ENCODE data around the gene ERMAP. TPM values are rescaled to one million over a fixed set of nuclear protein-coding genes. Genes with fewer than 3 reads are reported as not detected.
"Not testable (repeated sequence)": the region's sequence is repeated elsewhere in the genome, so short reads cannot be mapped to it uniquely, and the experiment has no call there.

The ERMAP gene
- polyA plus RNA-seq, 2 donors = 5.1 to 5.8 TPM

DNA sequence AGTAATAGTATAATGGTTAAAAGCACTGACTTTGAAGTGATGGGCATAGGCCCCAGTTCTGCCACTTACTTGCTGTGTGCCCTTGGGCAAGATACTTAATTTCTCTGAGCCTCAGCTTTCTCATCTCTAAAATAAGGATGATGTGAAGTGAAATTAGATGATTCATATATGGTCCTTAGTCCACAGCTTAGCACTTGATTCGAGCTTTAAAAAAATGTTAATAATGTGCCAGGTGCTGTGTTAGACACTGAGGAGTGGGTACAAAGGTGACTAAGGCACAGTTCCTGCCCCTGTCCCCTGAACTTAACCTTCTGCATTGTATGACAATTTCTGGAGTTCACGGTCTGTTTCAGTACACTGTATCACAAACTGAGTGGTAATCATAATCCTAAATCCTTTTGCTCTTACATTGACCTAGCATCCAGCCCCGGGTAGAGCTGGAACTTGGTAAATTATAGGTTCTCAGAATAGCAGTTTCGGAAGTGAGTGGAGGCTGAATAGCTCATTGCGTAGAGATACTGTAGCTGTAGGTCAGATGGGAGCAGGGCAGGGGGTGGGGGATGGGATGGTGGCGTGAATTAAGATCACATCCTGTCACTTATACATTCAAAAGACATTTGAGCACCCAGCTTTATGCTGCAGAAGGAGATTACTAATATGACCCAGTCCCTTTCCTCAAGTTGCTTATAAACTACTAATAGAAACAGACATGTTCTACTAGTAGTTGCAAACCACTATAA lies 31.0 kb downstream of the ERMAP start:
- Histone ChIP-seq H3K27ac (ENCODE audit: low read depth in 2 of 2, low read length in 1 of 2) (no peak overlapping the region), H3K4me3 (ENCODE audit: low read depth in 1 of 2, low read length in 2 of 2) (no peak overlapping the region), H3K4me1 (ENCODE audit: control insufficient read depth in 2 of 2, insufficient read depth in 2 of 2, low read length in 1 of 2) (peaks cover 0 to 7% of the 10 kb centered on the region in 2 donors), H3K27me3 (ENCODE audit: control insufficient read depth in 1 of 2, insufficient read depth in 2 of 2, low read length in 2 of 2) (no peaks in the 10 kb centered on the region), H3K36me3 (ENCODE audit: control insufficient read depth in 2 of 2, insufficient read depth in 2 of 2, low read length in 1 of 2) (peaks cover 7 to 10% of the 10 kb centered on the region in 2 donors), H3K9me3 (ENCODE audit: control insufficient read depth in 2 of 2, insufficient read depth in 1 of 2, low read depth in 1 of 2, low read length in 1 of 2) (peaks cover 0 to 8% of the 10 kb centered on the region in 2 donors)
- 66 to 68% methylated on average over 6 of the region's 6 CpGs for WGBS, 2 donors

DNA sequence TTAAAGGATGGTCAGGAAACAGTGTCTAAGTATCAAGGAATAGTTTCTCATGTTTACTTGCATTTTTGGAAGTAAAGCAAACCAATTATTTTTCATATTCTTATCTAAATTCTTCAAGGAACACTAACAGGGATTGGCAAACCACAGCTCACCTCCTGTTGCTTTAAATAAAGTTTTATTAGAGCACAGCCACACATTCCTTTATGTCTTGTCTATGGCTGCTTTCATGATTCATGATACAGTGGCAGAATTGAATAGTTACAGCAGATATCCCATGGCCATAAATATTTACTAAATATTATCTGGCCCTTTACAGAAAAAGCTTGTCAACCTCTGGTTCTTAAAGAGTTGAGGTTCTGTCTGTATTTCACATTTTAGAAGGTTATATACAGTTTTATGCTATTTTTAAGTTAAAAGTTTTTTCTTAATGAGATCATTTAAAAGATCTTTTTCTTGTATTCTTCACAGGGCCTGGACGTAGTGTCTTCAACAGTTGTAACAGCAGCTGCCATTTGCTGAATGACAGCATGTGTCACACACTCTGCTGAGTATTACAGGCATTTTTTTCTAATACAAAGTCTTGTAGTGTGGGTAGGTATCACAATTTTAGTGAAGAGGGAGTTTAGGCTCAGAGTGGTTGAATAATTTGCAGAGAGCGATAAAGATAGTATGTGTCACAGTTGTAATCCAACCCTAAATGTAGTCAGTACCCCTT lies 32.1 kb downstream of the ERMAP start:
- Histone ChIP-seq H3K27me3 (ENCODE audit: control insufficient read depth in 1 of 2, insufficient read depth in 2 of 2, low read length in 2 of 2) (no peaks in the 10 kb centered on the region), H3K36me3 (ENCODE audit: control insufficient read depth in 2 of 2, insufficient read depth in 2 of 2, low read length in 1 of 2) (peaks cover 7 to 10% of the 10 kb centered on the region in 2 donors), H3K4me3 (ENCODE audit: low read depth in 1 of 2, low read length in 2 of 2) (no peak overlapping the region), H3K27ac (ENCODE audit: low read depth in 2 of 2, low read length in 1 of 2) (no peak overlapping the region), H3K9me3 (ENCODE audit: control insufficient read depth in 2 of 2, insufficient read depth in 1 of 2, low read depth in 1 of 2, low read length in 1 of 2) (peaks cover 0 to 8% of the 10 kb centered on the region in 2 donors), H3K4me1 (ENCODE audit: control insufficient read depth in 2 of 2, insufficient read depth in 2 of 2, low read length in 1 of 2) (peaks cover 0 to 7% of the 10 kb centered on the region in 2 donors)
- WGBS, 2 donors = 93 to 95% methylated on average over 2 of the region's 2 CpGs

DNA sequence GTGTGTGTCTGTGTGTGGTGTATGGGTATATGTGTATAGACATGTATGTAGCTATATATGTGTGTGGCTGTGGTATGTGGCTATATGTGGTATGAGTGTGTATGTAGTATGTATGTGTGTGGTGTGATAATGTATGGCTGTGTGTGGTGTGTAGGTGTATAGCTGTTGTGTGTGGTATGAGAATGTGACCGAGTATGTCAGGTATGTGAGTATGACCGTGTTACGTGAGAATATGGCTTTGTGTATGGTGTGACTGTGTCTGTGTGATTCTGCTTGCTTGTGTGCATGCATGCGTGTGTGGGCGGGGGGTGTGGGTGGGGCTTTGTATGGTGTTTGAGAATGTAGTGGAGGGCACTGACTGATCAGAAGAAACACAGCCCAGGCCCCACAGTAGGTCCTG lies 33.0 kb downstream of the ERMAP start:
- Histone ChIP-seq H3K36me3 (ENCODE audit: control insufficient read depth in 2 of 2, insufficient read depth in 2 of 2, low read length in 1 of 2) (peaks cover 7 to 10% of the 10 kb centered on the region in 2 donors), H3K4me3 (ENCODE audit: low read depth in 1 of 2, low read length in 2 of 2) (no peak overlapping the region), H3K27me3 (ENCODE audit: control insufficient read depth in 1 of 2, insufficient read depth in 2 of 2, low read length in 2 of 2) (no peaks in the 10 kb centered on the region), H3K9me3 (ENCODE audit: control insufficient read depth in 2 of 2, insufficient read depth in 1 of 2, low read depth in 1 of 2, low read length in 1 of 2) (peaks cover 0 to 8% of the 10 kb centered on the region in 2 donors), H3K27ac (ENCODE audit: low read depth in 2 of 2, low read length in 1 of 2) (no peak overlapping the region), H3K4me1 (ENCODE audit: control insufficient read depth in 2 of 2, insufficient read depth in 2 of 2, low read length in 1 of 2) (peaks cover 0 to 7% of the 10 kb centered on the region in 2 donors)
- WGBS, 2 donors = 95 to 96% methylated on average over 5 of the region's 5 CpGs

DNA sequence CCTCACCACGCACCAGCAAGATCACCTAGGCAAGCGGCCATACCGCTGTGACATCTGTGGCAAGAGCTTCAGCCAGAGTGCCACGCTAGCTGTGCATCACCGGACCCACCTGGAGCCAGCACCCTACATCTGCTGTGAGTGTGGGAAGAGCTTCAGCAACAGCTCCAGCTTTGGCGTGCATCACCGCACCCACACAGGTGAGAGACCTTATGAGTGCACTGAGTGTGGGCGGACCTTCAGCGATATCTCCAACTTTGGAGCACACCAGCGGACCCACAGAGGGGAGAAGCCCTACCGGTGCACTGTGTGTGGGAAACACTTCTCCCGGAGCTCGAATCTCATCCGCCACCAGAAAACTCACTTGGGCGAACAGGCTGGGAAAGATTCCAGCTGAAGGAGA lies 34.5 kb downstream of the ERMAP start:
- H3K4me3 ChIP-seq (ENCODE audit: low read depth in 1 of 2, low read length in 2 of 2) = no peak overlapping the region
- no peaks in the 10 kb centered on the region for H3K27me3 ChIP-seq (ENCODE audit: control insufficient read depth in 1 of 2, insufficient read depth in 2 of 2, low read length in 2 of 2)
- H3K9me3 ChIP-seq (ENCODE audit: control insufficient read depth in 2 of 2, insufficient read depth in 1 of 2, low read depth in 1 of 2, low read length in 1 of 2) = peaks cover 0 to 8% of the 10 kb centered on the region in 2 donors
- peaks cover 7 to 10% of the 10 kb centered on the region in 2 donors for H3K36me3 ChIP-seq (ENCODE audit: control insufficient read depth in 2 of 2, insufficient read depth in 2 of 2, low read length in 1 of 2)
- peaks cover 0 to 7% of the 10 kb centered on the region in 2 donors for H3K4me1 ChIP-seq (ENCODE audit: control insufficient read depth in 2 of 2, insufficient read depth in 2 of 2, low read length in 1 of 2)
- no peak overlapping the region for H3K27ac ChIP-seq (ENCODE audit: low read depth in 2 of 2, low read length in 1 of 2)
- 98% methylated on average over 15 of the region's 15 CpGs for WGBS, 2 donors

DNA sequence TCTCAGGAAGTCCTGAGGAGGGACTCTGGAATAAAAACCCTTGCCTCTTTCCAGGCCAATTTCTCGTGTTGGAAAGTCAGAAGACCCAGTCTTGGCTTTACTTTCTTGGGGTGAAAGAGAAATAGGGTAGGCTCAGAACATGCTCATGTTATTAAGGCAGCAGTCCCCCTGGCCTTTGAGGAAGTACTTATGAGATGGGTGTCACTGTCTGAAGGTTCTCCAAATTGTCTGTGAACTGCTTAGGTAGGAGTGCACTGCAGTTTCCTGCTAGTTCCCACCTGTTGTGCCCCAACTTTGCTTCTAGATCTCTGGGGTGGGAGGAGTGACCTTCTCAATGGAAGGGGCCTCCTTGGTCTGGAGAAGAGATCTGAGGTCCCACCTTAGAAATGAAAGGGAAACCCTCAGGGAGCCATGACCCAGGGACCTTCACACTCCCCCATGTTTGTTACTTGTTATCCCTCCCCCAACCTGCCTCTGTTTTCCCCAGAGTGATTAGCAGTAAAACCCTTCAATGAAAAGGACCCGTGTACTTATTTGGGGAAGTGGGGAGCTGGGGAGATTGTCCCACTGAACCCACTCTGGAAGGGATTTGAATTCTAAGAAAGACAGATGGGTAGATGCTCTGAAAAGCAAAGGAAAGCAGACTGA lies 35.2 kb downstream of the ERMAP start:
- peaks cover 0 to 3% of the 10 kb centered on the region in 2 donors for H3K4me1 ChIP-seq (ENCODE audit: control insufficient read depth in 2 of 2, insufficient read depth in 2 of 2, low read length in 1 of 2)
- WGBS, 2 donors = 89 to 95% methylated on average over 2 of the region's 2 CpGs
- H3K27ac ChIP-seq (ENCODE audit: low read depth in 2 of 2, low read length in 1 of 2) = no peak overlapping the region
- no peaks in the 10 kb centered on the region for H3K27me3 ChIP-seq (ENCODE audit: control insufficient read depth in 1 of 2, insufficient read depth in 2 of 2, low read length in 2 of 2)
- H3K4me3 ChIP-seq (ENCODE audit: low read depth in 1 of 2, low read length in 2 of 2) = no peak overlapping the region
- peaks cover 7 to 10% of the 10 kb centered on the region in 2 donors for H3K36me3 ChIP-seq (ENCODE audit: control insufficient read depth in 2 of 2, insufficient read depth in 2 of 2, low read length in 1 of 2)
- peaks cover 0 to 11% of the 10 kb centered on the region in 2 donors for H3K9me3 ChIP-seq (ENCODE audit: control insufficient read depth in 2 of 2, insufficient read depth in 1 of 2, low read depth in 1 of 2, low read length in 1 of 2)

DNA sequence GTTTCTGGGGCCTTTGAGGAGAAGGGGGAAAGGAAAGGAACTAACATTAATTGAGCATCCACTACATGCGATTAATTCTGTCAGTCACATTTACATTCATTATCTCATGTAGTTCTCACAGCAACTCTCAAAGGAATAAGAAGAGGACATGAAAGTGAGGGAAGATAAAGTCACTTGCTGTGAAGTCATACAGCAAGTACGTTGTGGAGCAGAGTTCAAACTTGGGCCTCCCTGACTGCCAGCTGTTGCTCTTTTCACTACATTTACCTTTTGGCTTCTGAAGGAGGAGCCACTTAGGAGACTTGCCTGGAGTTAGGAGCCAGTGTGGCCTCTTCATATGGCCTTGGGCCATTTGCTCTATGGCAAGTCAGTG lies 35.7 kb downstream of the ERMAP start:
- WGBS, 2 donors = 47 to 53% methylated on average over 2 of the region's 2 CpGs
- H3K36me3 ChIP-seq (ENCODE audit: control insufficient read depth in 2 of 2, insufficient read depth in 2 of 2, low read length in 1 of 2) = peaks cover 7 to 10% of the 10 kb centered on the region in 2 donors
- H3K27me3 ChIP-seq (ENCODE audit: control insufficient read depth in 1 of 2, insufficient read depth in 2 of 2, low read length in 2 of 2) = no peaks in the 10 kb centered on the region

DNA sequence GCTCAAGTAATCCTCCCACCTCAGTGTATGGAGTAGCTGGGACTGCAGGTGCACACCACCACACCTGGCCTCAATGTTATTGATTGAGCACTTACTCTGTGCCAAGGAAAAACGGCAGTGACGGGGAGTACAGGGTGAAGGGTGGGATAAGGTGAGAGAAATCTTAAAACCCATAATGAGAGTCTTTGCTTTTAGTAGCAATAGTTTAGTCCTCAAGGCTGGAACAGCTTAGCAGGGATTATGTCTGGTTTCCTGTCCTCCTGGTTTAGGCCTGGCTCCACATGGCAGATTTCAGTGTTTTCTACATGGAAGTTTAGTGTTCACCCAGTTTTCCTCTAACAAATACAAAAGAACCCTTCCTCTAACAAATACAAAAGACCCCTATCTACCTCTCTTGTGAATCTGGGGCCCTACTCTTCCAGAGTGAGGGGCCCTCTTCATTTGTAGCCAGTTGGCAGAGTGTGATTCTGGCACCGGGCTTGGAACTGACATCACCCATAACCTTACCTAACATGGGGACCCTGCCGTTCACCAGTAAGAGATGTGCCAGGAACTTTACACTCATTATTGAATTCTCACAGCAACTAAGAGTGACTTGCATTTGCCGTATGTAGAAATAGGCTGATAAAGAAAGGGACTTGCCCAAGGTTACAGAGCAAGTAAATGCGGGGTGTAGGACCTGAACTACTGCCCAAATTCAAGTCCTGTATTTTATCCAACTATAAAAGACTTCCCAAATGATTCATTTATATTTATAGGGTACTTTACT lies 36.4 kb downstream of the ERMAP start:
- Histone ChIP-seq H3K4me3 (ENCODE audit: low read depth in 1 of 2, low read length in 2 of 2) (no peak overlapping the region), H3K9me3 (ENCODE audit: control insufficient read depth in 2 of 2, insufficient read depth in 1 of 2, low read depth in 1 of 2, low read length in 1 of 2) (peaks cover 0 to 11% of the 10 kb centered on the region in 2 donors), H3K27me3 (ENCODE audit: control insufficient read depth in 1 of 2, insufficient read depth in 2 of 2, low read length in 2 of 2) (no peaks in the 10 kb centered on the region), H3K4me1 (ENCODE audit: control insufficient read depth in 2 of 2, insufficient read depth in 2 of 2, low read length in 1 of 2) (no peaks in the 10 kb centered on the region), H3K27ac (ENCODE audit: low read depth in 2 of 2, low read length in 1 of 2) (no peak overlapping the region), H3K36me3 (ENCODE audit: control insufficient read depth in 2 of 2, insufficient read depth in 2 of 2, low read length in 1 of 2) (peaks cover 7 to 10% of the 10 kb centered on the region in 2 donors)
- 64 to 69% methylated on average over 6 of the region's 6 CpGs for WGBS, 2 donors

More for the DNA sequence above, 35.7 kb downstream of the ERMAP start:
- Histone ChIP-seq H3K27ac (ENCODE audit: low read depth in 2 of 2, low read length in 1 of 2) (no peak overlapping the region), H3K9me3 (ENCODE audit: control insufficient read depth in 2 of 2, insufficient read depth in 1 of 2, low read depth in 1 of 2, low read length in 1 of 2) (peaks cover 0 to 11% of the 10 kb centered on the region in 2 donors), H3K4me1 (ENCODE audit: control insufficient read depth in 2 of 2, insufficient read depth in 2 of 2, low read length in 1 of 2) (no peaks in the 10 kb centered on the region), H3K4me3 (ENCODE audit: low read depth in 1 of 2, low read length in 2 of 2) (no peak overlapping the region)

DNA sequence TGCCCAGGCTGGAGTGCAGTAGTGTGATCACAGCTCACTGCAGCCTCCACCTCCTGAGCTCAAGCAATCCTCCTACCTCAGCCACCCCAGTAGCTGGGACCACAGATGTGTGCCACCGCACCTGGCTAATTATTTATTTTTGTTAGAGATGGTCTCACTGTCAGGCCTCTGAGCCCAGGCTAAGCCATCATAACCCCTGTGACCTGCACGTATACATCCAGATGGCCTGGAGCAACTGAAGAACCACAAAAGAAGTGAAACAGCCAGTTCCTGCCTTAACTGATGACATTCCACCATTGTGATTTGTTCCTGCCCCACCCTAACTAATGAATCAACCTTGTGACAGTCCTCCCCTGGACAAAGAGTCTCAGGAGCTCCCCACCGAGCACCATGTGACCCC lies 39.6 kb downstream of the ERMAP start:
- 78 to 83% methylated on average over 3 of the region's 3 CpGs for WGBS, 2 donors
- not testable (repeated sequence) for H3K4me3 ChIP-seq (ENCODE audit: low read depth in 1 of 2, low read length in 2 of 2); H3K27ac ChIP-seq (ENCODE audit: low read depth in 2 of 2, low read length in 1 of 2); H3K9me3 ChIP-seq (ENCODE audit: control insufficient read depth in 2 of 2, insufficient read depth in 1 of 2, low read depth in 1 of 2, low read length in 1 of 2); H3K36me3 ChIP-seq (ENCODE audit: control insufficient read depth in 2 of 2, insufficient read depth in 2 of 2, low read length in 1 of 2); H3K4me1 ChIP-seq (ENCODE audit: control insufficient read depth in 2 of 2, insufficient read depth in 2 of 2, low read length in 1 of 2); H3K27me3 ChIP-seq (ENCODE audit: control insufficient read depth in 1 of 2, insufficient read depth in 2 of 2, low read length in 2 of 2)

DNA sequence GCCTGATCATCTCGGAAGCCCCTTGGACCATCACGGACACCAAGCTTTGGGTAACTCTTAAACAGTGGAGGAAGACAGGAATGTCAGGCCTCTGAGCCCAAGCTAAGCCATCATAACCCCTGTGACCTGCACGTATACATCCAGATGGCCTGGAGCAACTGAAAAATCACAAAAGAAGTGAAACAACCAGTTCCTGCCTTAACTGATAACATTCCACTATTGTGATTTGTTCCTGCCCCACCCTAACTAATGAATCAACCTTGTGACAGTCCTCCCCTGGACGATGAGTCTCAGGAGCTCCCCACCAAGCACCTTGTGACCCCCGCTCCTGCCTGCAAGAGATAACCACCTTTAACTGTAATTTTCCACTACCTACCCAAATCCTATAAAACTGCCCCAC lies 42.4 kb downstream of the ERMAP start:
- H3K4me3 ChIP-seq (ENCODE audit: low read depth in 1 of 2, low read length in 2 of 2); H3K4me1 ChIP-seq (ENCODE audit: control insufficient read depth in 2 of 2, insufficient read depth in 2 of 2, low read length in 1 of 2); H3K9me3 ChIP-seq (ENCODE audit: control insufficient read depth in 2 of 2, insufficient read depth in 1 of 2, low read depth in 1 of 2, low read length in 1 of 2); H3K27ac ChIP-seq (ENCODE audit: low read depth in 2 of 2, low read length in 1 of 2); H3K36me3 ChIP-seq (ENCODE audit: control insufficient read depth in 2 of 2, insufficient read depth in 2 of 2, low read length in 1 of 2); H3K27me3 ChIP-seq (ENCODE audit: control insufficient read depth in 1 of 2, insufficient read depth in 2 of 2, low read length in 2 of 2): not testable (repeated sequence)
- WGBS, 2 donors = 72 to 75% methylated on average over 5 of the region's 5 CpGs

Data from esophagus (tissue), 2 donors.